GM12801 (cell line): ENCODE measurements around the gene KCNMB1.
A peak's percentile ranks its signal among the peaks of the same experiment; 100 is the strongest.

Experiments
- CTCF ChIP-seq: IDR thresholded peaks from one replicate; pipeline ENCODE4 v1.5.1; 2011; ENCODE audit warnings: control low read depth; ENCODE audit not compliant: insufficient read length; ENCODE audit errors: extremely low read depth

The KCNMB1 gene

GRCh38 chr5:170341545-170341944 is 47.6 kb downstream of the KCNMB1 start:
- TF ChIP-seq CTCF = no peak

GRCh38 chr5:170339780-170340167 is 49.4 kb downstream of the KCNMB1 start:
- no peak for TF ChIP-seq CTCF

GRCh38 chr5:170338933-170339779 is 50.0 kb downstream of the KCNMB1 start:
- TF ChIP-seq CTCF = peak; percentile 84

GRCh38 chr5:170338291-170338690 is 50.9 kb downstream of the KCNMB1 start:
- no peak for TF ChIP-seq CTCF

- TF ChIP-seq CTCF = no peak
Observed at GRCh38 chr5:170337045-170337733, 52.0 kb downstream of the KCNMB1 start.

GRCh38 chr5:170336065-170336464 is 53.1 kb downstream of the KCNMB1 start:
- TF ChIP-seq CTCF = no peak

- no peak for TF ChIP-seq CTCF
Observed at GRCh38 chr5:170334626-170335025, 54.5 kb downstream of the KCNMB1 start.
